ENCODE measurements around the gene JAM3. TPM values are rescaled to one million over a fixed set of nuclear protein-coding genes. Genes with fewer than 3 reads are reported as not detected.

JAM3 gene
- total RNA-seq, 1 experiment from 2014 or later = not detected

- H3K9me2 ChIP-seq (ENCODE audit: insufficient read depth) = no peaks in the 10 kb centered on the region
- H3K27ac ChIP-seq = no peak overlapping the region
- no peaks in the 10 kb centered on the region for H3F3A ChIP-seq (ENCODE audit: insufficient read depth, low read depth)
- no peaks in the 10 kb centered on the region for H3K4me1 ChIP-seq (replicated peaks; ENCODE audit: insufficient read depth)
- no peaks in the 10 kb centered on the region for H3K36me3 ChIP-seq (ENCODE audit: low read depth)
- H3K4me2 ChIP-seq = no peak overlapping the region
- H4K20me1 ChIP-seq (ENCODE audit: insufficient read depth) = no peaks in the 10 kb centered on the region
- intact Hi-C loops (cut with micrococcal nuclease; ENCODE audit: unreplicated experiment) = no loop called here
- H3K27me3 ChIP-seq (ENCODE audit: insufficient read depth, low read depth) = peaks cover 87% of the 10 kb centered on the region
- POLR2A ChIA-PET (ENCODE audit: unreplicated experiment) = no interaction called here
- H3K9me3 ChIP-seq (ENCODE audit: insufficient read depth, low read depth) = no peaks in the 10 kb centered on the region; the same call in 1 of the 2 replicates
- TF ChIP-seq EZH2 (IDR thresholded peaks at IDR 0.05; ENCODE audit: low read depth) = no peak
- no peak for TF ChIP-seq CTCF (conservative IDR thresholded peaks at IDR 0.05)
- BruUV-seq (replicated peaks) = no TSS peak
- CTCF ChIA-PET = no interaction called here
- H3K4me3 ChIP-seq = no peak overlapping the region
- no peak overlapping the region for H2AFZ ChIP-seq
- DNase-seq = no peak
- H3K79me2 ChIP-seq (ENCODE audit: low read depth) = no peaks in the 10 kb centered on the region
Observed at GRCh38 chr11:134052395-134052987, 16.4 kb upstream of the JAM3 start.

GRCh38 chr11:134052988-134053945 lies 15.6 kb upstream of the JAM3 start:
- TF ChIP-seq CTCF (conservative IDR thresholded peaks at IDR 0.05) = no peak
- TF ChIP-seq EZH2 (IDR thresholded peaks at IDR 0.05; ENCODE audit: low read depth) = no peak
- CTCF ChIA-PET = no interaction called here
- Histone ChIP-seq H4K20me1 (ENCODE audit: insufficient read depth) (no peaks in the 10 kb centered on the region; the same call in 1 of the 2 replicates), H3K9me2 (ENCODE audit: insufficient read depth) (no peaks in the 10 kb centered on the region), H3K27me3 (ENCODE audit: insufficient read depth, low read depth) (peaks cover 88% of the 10 kb centered on the region), H3K9me3 (ENCODE audit: insufficient read depth, low read depth) (no peaks in the 10 kb centered on the region; the same call in 1 of the 2 replicates), H3K4me3 (no peak overlapping the region), H3K4me2 (no peak overlapping the region), H3K27ac (no peak overlapping the region), H3K4me1 (replicated peaks; ENCODE audit: insufficient read depth) (no peaks in the 10 kb centered on the region), H3K36me3 (ENCODE audit: low read depth) (no peaks in the 10 kb centered on the region), H3K79me2 (ENCODE audit: low read depth) (no peaks in the 10 kb centered on the region), H2AFZ (no peak overlapping the region), H3F3A (ENCODE audit: insufficient read depth, low read depth) (no peaks in the 10 kb centered on the region)
- POLR2A ChIA-PET (ENCODE audit: unreplicated experiment) = no interaction called here
- BruUV-seq (replicated peaks) = no TSS peak
- intact Hi-C loops (cut with micrococcal nuclease; ENCODE audit: unreplicated experiment) = no loop called here
- DNase-seq = no peak

DNA sequence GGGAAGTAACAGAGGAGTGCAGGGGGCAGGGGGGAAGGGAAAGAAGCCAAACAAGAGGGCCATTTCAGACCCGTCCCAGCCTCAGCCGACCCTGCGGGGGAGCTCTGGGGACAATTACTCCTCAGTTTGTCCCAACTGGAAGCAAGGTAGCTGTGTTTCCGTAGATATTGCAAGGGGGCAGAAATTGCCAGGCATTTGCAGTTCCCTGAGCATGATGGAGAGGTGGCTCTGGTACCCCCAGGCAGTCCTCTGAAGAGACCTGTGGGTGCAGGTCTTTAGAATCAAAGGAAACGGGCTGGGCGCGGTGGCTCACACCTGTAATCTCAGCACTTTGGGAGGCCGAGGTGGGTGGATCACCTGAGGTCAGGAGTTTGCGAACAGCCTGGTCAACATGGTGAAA lies 13.8 kb upstream of the JAM3 start:
- H3K9me3 ChIP-seq (ENCODE audit: insufficient read depth, low read depth) = no peaks in the 10 kb centered on the region; the same call in 1 of the 2 replicates
- no peaks in the 10 kb centered on the region for H3K36me3 ChIP-seq (ENCODE audit: low read depth)
- CTCF ChIA-PET = no interaction called here
- no peak overlapping the region for H3K4me2 ChIP-seq
- intact Hi-C loops (cut with micrococcal nuclease; ENCODE audit: unreplicated experiment) = no loop called here
- H3F3A ChIP-seq (ENCODE audit: insufficient read depth, low read depth) = no peaks in the 10 kb centered on the region
- H3K27me3 ChIP-seq (ENCODE audit: insufficient read depth, low read depth) = peaks cover 92% of the 10 kb centered on the region
- H3K4me3 ChIP-seq = no peak overlapping the region
- no TSS peak for BruUV-seq (replicated peaks)
- no peak for DNase-seq
- TF ChIP-seq EZH2 (IDR thresholded peaks at IDR 0.05; ENCODE audit: low read depth) (no peak), CTCF (conservative IDR thresholded peaks at IDR 0.05) (no peak)
- no peaks in the 10 kb centered on the region for H3K4me1 ChIP-seq (replicated peaks; ENCODE audit: insufficient read depth)
- POLR2A ChIA-PET (ENCODE audit: unreplicated experiment) = no interaction called here
- no peaks in the 10 kb centered on the region for H3K79me2 ChIP-seq (ENCODE audit: low read depth)
- no peak overlapping the region for H2AFZ ChIP-seq
- H3K9me2 ChIP-seq (ENCODE audit: insufficient read depth) = no peaks in the 10 kb centered on the region
- H3K27ac ChIP-seq = no peak overlapping the region
- no peaks in the 10 kb centered on the region; the same call in 1 of the 2 replicates for H4K20me1 ChIP-seq (ENCODE audit: insufficient read depth)
